HepG2 (cell line): ENCODE data around the gene IMPDH2.

Source experiments
- ESRRA ChIP-seq: sonication (generic); formaldehyde crosslinking; IDR thresholded peaks from 2 replicates; pipeline ENCODE4 v1.5.1; 2020; ENCODE audit warnings: mild to moderate bottlenecking, low read depth, missing genetic modification reagents
- KMT2B ChIP-seq: IDR thresholded peaks from 2 replicates; pipeline ENCODE4 v1.6.1; 2016; ENCODE audit warnings: missing genetic modification reagents, missing compliant biosample characterization
- MLX ChIP-seq: IDR thresholded peaks from 2 replicates; pipeline ENCODE4 v1.6.1; 2016
- POLR2A ChIP-seq, 2 experiments: IDR thresholded peaks; 2 replicates each; pipeline ENCODE4 v1.6.1; 2011; ENCODE audit warnings: low read depth in 2 of 2, low read length in 2 of 2, mild to moderate bottlenecking in 1 of 2, moderate library complexity in 1 of 2; ENCODE audit not compliant: insufficient read depth in 1 of 2
- SP1 ChIP-seq, 2 experiments: fragments of 450-650 bp in 1 of 2; sonication (generic) in 1 of 2; formaldehyde crosslinking in 1 of 2; IDR thresholded peaks; 2 replicates each; pipeline versions ENCODE4 v1.4.0 to v1.6.1; 2016 to 2020; ENCODE audit warnings: missing genetic modification reagents in 1 of 2
- ZC3H4 ChIP-seq: sonication (generic); formaldehyde crosslinking; IDR thresholded peaks from 2 replicates; pipeline ENCODE4 v1.4.0; 2020; ENCODE audit warnings: missing genetic modification reagents, borderline replicate concordance
- ZNF383 ChIP-seq: sonication (generic); formaldehyde crosslinking; IDR thresholded peaks from 2 replicates; pipeline ENCODE4 v1.4.0; 2020; ENCODE audit warnings: missing genetic modification reagents, mild to moderate bottlenecking, borderline replicate concordance
- ZNF460 ChIP-seq: sonication (generic); formaldehyde crosslinking; IDR thresholded peaks from 2 replicates; pipeline ENCODE4 v1.5.1; 2020; ENCODE audit warnings: missing genetic modification reagents, mild to moderate bottlenecking, borderline replicate concordance
- ZNF558 ChIP-seq: sonication (generic); formaldehyde crosslinking; IDR thresholded peaks from 2 replicates; pipeline ENCODE4 v1.9.0; 2022; ENCODE audit warnings: mild to moderate bottlenecking, missing genetic modification reagents, borderline replicate concordance
- TF ChIP-seq, protein P1 (sequence below): IDR thresholded peaks from 2 replicates; pipeline ENCODE4 v1.6.1; 2012; ENCODE audit warnings: low read depth, low read length, improper control_type of control experiment

DNA sequence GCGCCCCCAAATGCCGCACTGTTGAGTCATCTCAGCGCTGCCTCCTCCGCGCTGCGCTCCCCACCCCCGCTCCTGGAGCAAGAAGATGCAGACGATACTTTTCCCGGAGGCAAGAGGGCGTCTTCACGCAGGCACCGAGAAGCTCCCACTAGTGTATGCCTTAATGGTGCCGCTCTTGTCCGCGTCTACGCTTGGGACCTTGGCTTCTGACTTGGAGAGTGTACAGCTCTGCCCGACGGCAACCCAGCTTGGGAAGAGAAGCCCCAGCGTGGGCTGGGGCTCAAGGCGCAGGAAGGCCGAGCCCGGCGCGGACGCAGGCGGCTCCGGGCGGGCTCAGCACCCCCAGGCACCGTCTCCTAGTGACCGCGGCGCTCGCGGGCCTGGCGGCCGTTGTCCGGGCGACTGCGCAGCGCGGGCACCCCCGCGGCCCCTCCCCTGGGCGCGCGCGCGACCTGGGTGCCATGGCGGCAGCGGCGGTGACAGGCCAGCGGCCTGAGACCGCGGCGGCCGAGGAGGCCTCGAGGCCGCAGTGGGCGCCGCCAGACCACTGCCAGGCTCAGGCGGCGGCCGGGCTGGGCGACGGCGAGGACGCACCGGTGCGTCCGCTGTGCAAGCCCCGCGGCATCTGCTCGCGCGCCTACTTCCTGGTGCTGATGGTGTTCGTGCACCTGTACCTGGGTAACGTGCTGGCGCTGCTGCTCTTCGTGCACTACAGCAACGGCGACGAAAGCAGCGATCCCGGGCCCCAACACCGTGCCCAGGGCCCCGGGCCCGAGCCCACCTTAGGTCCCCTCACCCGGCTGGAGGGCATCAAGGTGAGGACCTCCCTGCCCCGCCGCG, 39.2 kb downstream of the IMPDH2 start, which contains the start of gene P4HTM:
- TF ChIP-seq ZNF558 (CRISPR knock-in tag) (no peak), ZNF460 (CRISPR knock-in tag) (no peak), POLR2A (IDR thresholded peaks at IDR 0.05; ENCODE audit: insufficient read depth in 1 of 2, low read depth in 2 of 2, low read length in 2 of 2) (no peak), ZC3H4 (CRISPR knock-in tag) (no peak), SP1 (IDR thresholded peaks at IDR 0.05) (no peak), SP1 (CRISPR knock-in tag; IDR thresholded peaks at IDR 0.05) (no peak), ESRRA (no peak), ZNF383 (CRISPR knock-in tag) (no peak), MLX (no peak), KMT2B (CRISPR knock-in tag) (no peak)
- TF ChIP-seq, protein P1, sequence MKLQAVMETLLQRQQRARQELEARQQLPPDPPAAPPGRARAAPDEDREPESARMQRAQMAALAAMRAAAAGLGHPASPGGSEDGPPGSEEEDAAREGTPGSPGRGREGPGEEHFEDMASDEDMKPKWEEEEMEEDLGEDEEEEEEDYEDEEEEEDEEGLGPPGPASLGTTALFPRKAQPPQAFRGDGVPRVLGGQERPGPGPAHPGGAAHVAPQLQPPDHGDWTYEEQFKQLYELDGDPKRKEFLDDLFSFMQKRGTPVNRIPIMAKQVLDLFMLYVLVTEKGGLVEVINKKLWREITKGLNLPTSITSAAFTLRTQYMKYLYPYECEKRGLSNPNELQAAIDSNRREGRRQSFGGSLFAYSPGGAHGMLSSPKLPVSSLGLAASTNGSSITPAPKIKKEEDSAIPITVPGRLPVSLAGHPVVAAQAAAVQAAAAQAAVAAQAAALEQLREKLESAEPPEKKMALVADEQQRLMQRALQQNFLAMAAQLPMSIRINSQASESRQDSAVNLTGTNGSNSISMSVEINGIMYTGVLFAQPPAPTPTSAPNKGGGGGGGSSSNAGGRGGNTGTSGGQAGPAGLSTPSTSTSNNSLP, result no peak
